Measurements from ENCODE around the gene KRTAP10-12. TPM values are rescaled to one million over a fixed set of nuclear protein-coding genes. Genes with fewer than 3 reads are reported as not detected.
"Not testable (repeated sequence)": the region's sequence is repeated elsewhere in the genome, so short reads cannot be mapped to it uniquely, and the experiment has no call there.

The KRTAP10-12 gene, protein sequence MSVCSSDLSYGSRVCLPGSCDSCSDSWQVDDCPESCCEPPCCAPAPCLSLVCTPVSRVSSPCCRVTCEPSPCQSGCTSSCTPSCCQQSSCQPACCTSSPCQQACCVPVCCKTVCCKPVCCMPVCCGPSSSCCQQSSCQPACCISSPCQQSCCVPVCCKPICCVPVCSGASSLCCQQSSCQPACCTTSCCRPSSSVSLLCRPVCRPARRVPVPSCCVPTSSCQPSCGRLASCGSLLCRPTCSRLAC
- total RNA-seq: not detected in 2 replicates

DNA sequence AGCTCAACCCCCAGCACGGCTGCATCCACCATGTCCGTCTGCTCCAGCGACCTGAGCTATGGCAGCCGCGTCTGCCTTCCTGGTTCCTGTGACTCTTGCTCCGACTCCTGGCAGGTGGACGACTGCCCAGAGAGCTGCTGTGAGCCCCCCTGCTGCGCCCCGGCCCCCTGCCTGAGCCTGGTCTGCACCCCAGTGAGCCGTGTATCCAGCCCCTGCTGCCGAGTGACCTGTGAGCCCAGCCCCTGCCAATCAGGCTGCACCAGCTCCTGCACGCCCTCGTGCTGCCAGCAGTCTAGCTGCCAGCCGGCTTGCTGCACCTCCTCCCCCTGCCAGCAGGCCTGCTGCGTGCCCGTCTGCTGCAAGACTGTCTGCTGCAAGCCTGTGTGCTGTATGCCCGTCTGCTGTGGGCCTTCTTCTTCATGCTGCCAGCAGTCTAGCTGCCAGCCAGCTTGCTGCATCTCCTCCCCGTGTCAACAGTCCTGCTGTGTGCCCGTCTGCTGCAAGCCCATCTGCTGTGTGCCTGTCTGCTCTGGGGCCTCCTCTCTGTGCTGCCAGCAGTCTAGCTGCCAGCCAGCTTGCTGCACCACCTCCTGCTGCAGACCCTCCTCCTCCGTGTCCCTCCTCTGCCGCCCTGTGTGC is at the start of gene KRTAP10-12:
TSS of gene KRTAP10-12 (plus strand) at position 1 of the 639 bp plus-strand sequence. CDS start at position 31, 30 bp downstream.
- H2AFZ ChIP-seq (ENCODE audit: low read length); H3K9me3 ChIP-seq (ENCODE audit: low read depth, low read length); H3K79me2 ChIP-seq (ENCODE audit: insufficient read depth, low read length); H3K4me3 ChIP-seq (ENCODE audit: insufficient read depth, low read length); H3K4me2 ChIP-seq (ENCODE audit: insufficient read depth, low read length); H4K20me1 ChIP-seq (ENCODE audit: insufficient read depth, low read length); H3K27ac ChIP-seq (ENCODE audit: low read depth, low read length); H3K36me3 ChIP-seq (ENCODE audit: insufficient read depth, low read length); H3K4me1 ChIP-seq (ENCODE audit: insufficient read depth, low read length); DNase-seq (ENCODE audit: insufficient read length, low spot score, missing footprints): not testable (repeated sequence)
- H3K27me3 ChIP-seq (ENCODE audit: insufficient read depth, low read length): peaks cover 49% of the 10 kb centered on the region

DNA sequence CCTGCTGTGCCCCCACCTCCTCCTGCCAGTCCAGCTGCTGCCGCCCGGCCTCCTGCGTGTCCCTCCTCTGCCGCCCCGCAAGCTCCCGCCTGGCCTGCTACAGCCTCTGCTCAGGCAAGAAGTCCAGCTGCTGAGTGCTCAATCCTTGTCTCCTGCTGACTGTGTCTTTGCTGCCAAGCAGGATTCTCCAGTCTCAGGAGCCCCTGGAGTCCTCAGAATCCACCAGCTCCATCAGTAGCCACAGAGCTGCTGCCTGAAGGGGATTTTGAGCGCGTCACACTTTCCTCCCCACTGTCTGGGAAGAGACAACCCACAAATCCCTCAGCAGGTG is 49.8 kb upstream of the KRTAP10-12 start:
- DNase-seq (ENCODE audit: insufficient read length, low spot score, missing footprints): peak; percentile 47
- Histone ChIP-seq H4K20me1 (ENCODE audit: insufficient read depth, low read length) (no peaks in the 10 kb centered on the region), H3K27me3 (ENCODE audit: insufficient read depth, low read length) (peaks cover 3% of the 10 kb centered on the region), H3K4me3 (ENCODE audit: insufficient read depth, low read length) (no peak overlapping the region), H3K27ac (ENCODE audit: low read depth, low read length) (no peak overlapping the region), H3K9me3 (ENCODE audit: low read depth, low read length) (no peaks in the 10 kb centered on the region), H3K4me1 (ENCODE audit: insufficient read depth, low read length) (no peaks in the 10 kb centered on the region), H3K4me2 (ENCODE audit: insufficient read depth, low read length) (no peak overlapping the region), H3K79me2 (ENCODE audit: insufficient read depth, low read length) (no peaks in the 10 kb centered on the region), H2AFZ (ENCODE audit: low read length) (no peak overlapping the region), H3K36me3 (ENCODE audit: insufficient read depth, low read length) (no peaks in the 10 kb centered on the region)
- TF ChIP-seq, protein P1, sequence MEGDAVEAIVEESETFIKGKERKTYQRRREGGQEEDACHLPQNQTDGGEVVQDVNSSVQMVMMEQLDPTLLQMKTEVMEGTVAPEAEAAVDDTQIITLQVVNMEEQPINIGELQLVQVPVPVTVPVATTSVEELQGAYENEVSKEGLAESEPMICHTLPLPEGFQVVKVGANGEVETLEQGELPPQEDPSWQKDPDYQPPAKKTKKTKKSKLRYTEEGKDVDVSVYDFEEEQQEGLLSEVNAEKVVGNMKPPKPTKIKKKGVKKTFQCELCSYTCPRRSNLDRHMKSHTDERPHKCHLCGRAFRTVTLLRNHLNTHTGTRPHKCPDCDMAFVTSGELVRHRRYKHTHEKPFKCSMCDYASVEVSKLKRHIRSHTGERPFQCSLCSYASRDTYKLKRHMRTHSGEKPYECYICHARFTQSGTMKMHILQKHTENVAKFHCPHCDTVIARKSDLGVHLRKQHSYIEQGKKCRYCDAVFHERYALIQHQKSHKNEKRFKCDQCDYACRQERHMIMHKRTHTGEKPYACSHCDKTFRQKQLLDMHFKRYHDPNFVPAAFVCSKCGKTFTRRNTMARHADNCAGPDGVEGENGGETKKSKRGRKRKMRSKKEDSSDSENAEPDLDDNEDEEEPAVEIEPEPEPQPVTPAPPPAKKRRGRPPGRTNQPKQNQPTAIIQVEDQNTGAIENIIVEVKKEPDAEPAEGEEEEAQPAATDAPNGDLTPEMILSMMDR (IDR thresholded peaks at IDR 0.05; ENCODE audit: extremely low read depth, low read depth, low read length): no peak

DNA sequence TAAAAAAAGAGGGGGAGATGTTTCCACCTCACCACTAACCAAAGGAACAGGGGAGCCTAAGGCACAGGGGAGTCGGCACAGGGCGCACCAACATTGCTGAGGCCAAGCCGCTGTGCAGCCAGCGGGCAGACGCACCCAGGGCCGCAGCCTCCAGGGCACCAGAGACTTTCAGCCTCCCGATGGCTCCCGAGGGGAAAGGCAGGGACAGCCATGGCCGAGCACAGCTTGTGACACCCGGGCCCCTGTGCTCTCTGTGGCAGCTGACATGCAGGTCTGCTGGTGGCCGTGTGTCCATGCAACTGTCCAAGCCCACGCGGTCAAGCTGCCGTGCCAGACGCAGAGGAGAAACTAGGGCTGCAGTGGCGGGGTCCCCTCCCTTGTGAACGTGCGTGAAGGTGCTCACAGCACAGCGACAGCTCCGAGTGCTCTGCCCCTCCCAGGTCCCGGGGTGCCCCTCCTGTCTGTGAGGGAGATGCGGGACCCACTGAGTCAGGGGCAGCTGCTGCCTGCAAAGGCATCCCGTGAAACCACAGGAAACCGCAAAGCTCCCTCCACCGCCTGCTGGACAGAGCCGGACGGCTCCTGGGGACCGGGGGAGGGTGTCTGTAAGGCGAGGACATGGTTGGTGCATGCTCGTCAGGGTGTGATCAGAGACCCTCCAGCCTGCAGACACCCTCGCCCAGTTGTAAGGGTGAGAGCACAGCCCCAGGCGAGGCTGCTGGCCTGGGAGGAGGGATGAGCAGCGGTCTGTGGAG is 48.2 kb upstream of the KRTAP10-12 start:
- no peak overlapping the region for H3K4me2 ChIP-seq (ENCODE audit: insufficient read depth, low read length)
- peaks cover 3% of the 10 kb centered on the region for H3K27me3 ChIP-seq (ENCODE audit: insufficient read depth, low read length)
- no peak overlapping the region for H3K27ac ChIP-seq (ENCODE audit: low read depth, low read length)
- no peaks in the 10 kb centered on the region for H3K9me3 ChIP-seq (ENCODE audit: low read depth, low read length)
- H4K20me1 ChIP-seq (ENCODE audit: insufficient read depth, low read length): no peaks in the 10 kb centered on the region
- H3K4me1 ChIP-seq (ENCODE audit: insufficient read depth, low read length): no peaks in the 10 kb centered on the region
- TF ChIP-seq, protein P1 (IDR thresholded peaks at IDR 0.05; ENCODE audit: extremely low read depth, low read depth, low read length): no peak
- no peak overlapping the region for H2AFZ ChIP-seq (ENCODE audit: low read length)
- H3K4me3 ChIP-seq (ENCODE audit: insufficient read depth, low read length): no peak overlapping the region
- peak; percentile 59 for DNase-seq (ENCODE audit: insufficient read length, low spot score, missing footprints)
- no peaks in the 10 kb centered on the region for H3K36me3 ChIP-seq (ENCODE audit: insufficient read depth, low read length)
- H3K79me2 ChIP-seq (ENCODE audit: insufficient read depth, low read length): no peaks in the 10 kb centered on the region

DNA sequence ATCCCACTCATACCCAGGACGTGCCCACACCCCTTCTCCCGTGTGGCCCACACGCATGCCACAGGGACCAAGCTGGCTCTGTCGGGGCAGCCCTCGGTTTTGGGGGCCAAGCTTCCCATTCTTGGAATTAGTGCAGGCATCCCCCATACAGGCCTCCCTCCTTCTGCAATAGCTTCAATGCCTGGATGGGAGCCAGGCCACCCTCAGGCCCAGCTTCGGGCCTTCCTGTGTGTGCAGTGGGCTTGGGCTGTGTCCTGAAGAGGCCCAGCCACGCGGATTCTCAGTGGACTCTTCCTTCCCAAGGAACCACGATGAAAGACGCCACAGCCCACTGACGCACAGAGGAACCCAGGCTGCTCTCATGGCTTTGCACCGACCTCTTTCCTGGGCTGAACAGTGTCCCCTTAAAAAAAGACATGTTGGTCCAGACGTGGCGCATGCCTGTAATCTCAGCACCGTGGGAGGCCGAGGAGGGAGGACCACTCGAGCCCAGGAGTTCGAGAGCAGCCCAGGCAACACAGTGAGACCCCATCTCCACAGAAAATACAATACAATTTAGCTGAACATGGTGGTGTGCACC is 47.4 kb upstream of the KRTAP10-12 start:
- H3K4me3 ChIP-seq (ENCODE audit: insufficient read depth, low read length): no peak overlapping the region
- no peaks in the 10 kb centered on the region for H3K9me3 ChIP-seq (ENCODE audit: low read depth, low read length)
- H3K79me2 ChIP-seq (ENCODE audit: insufficient read depth, low read length): no peaks in the 10 kb centered on the region
- TF ChIP-seq, protein P1 (IDR thresholded peaks at IDR 0.05; ENCODE audit: extremely low read depth, low read depth, low read length): no peak
- no peaks in the 10 kb centered on the region for H3K4me1 ChIP-seq (ENCODE audit: insufficient read depth, low read length)
- no peak overlapping the region for H2AFZ ChIP-seq (ENCODE audit: low read length)
- no peak overlapping the region for H3K4me2 ChIP-seq (ENCODE audit: insufficient read depth, low read length)
- DNase-seq (ENCODE audit: insufficient read length, low spot score, missing footprints): no peak
- peaks cover 3% of the 10 kb centered on the region for H3K27me3 ChIP-seq (ENCODE audit: insufficient read depth, low read length)
- H3K36me3 ChIP-seq (ENCODE audit: insufficient read depth, low read length): no peaks in the 10 kb centered on the region
- H3K27ac ChIP-seq (ENCODE audit: low read depth, low read length): no peak overlapping the region
- H4K20me1 ChIP-seq (ENCODE audit: insufficient read depth, low read length): no peaks in the 10 kb centered on the region
